Thyroid gland (tissue), 4 donors: ENCODE data around the gene TSPAN9.

Experiments
- POLR2A ChIP-seq, 2 donors: fragments of 450-650 bp; IDR thresholded peaks; one replicate each; pipeline ENCODE4 v1.6.1; 2017; ENCODE audit warnings: antibody characterized with exemption in 2 of 2, mild to moderate bottlenecking in 2 of 2, moderate library complexity in 1 of 2
- TF ChIP-seq, protein P1 (sequence below), 6 experiments: fragments of 200-600 bp in 3 of 6; fragments of 450-650 bp in 3 of 6; sonication (generic) in 3 of 6; IDR thresholded peaks; one replicate each; pipeline ENCODE4 v1.5.1; 2016 to 2019; ENCODE audit warnings: antibody characterized with exemption in 6 of 6, mild to moderate bottlenecking in 2 of 6, inconsistent platforms in 1 of 6, moderate library complexity in 1 of 6

DNA sequence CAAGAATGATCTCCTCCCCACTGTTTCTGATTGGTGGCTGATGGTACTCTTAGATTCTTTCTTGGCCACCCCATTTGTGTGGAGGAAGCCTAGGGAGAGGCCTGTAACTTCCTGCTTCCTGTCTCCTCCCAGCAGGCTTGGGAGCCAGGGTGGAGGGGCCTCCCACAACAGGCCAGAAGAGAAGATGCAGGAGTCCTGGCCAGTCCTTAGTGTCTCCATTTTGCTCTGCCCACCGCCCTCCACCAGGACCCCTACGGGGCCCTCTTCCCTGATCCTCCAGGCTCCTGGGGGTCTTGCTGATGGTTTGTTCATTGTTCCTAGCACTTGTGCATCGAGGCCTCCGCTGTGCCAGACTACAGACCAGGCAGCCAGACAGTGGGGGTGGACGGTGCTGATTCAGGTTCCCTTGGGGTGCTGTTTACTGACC lies 6.8 kb downstream of the TSPAN9 start:
- TF ChIP-seq, protein P1, sequence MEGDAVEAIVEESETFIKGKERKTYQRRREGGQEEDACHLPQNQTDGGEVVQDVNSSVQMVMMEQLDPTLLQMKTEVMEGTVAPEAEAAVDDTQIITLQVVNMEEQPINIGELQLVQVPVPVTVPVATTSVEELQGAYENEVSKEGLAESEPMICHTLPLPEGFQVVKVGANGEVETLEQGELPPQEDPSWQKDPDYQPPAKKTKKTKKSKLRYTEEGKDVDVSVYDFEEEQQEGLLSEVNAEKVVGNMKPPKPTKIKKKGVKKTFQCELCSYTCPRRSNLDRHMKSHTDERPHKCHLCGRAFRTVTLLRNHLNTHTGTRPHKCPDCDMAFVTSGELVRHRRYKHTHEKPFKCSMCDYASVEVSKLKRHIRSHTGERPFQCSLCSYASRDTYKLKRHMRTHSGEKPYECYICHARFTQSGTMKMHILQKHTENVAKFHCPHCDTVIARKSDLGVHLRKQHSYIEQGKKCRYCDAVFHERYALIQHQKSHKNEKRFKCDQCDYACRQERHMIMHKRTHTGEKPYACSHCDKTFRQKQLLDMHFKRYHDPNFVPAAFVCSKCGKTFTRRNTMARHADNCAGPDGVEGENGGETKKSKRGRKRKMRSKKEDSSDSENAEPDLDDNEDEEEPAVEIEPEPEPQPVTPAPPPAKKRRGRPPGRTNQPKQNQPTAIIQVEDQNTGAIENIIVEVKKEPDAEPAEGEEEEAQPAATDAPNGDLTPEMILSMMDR (IDR thresholded peaks at IDR 0.05) = no peak
- no peak for TF ChIP-seq POLR2A (IDR thresholded peaks at IDR 0.05)
